ENCODE data around the gene HIGD1B. TPM values are rescaled to one million over a fixed set of nuclear protein-coding genes. Genes with fewer than 3 reads are reported as not detected.

HIGD1B gene
- total RNA-seq: 10 to 100 TPM; 12.1 to 23.9 TPM
- polyA plus RNA-seq: 10 to 100 TPM in 1 of 2 donors, 1 to 10 TPM in 1; 3.0 to 25.4 TPM
- long read RNA-seq, donor 1, partial matches to known transcripts: 0 of 4 reads
- long read RNA-seq, donor 1, other reads (novel, unspliced or antisense): 0 of 4 reads
- long read RNA-seq, donor 2, partial matches to known transcripts: 7 of 11 reads
- long read RNA-seq, donor 2, other reads (novel, unspliced or antisense): 0 of 11 reads
- long read RNA-seq, donor 3, partial matches to known transcripts: 12 of 15 reads
- long read RNA-seq, donor 3, other reads (novel, unspliced or antisense): 0 of 15 reads
- long read RNA-seq, donor 4, partial matches to known transcripts: 0 of 4 reads
- long read RNA-seq, donor 4, other reads (novel, unspliced or antisense): 0 of 4 reads
- long read RNA-seq, donor 5, transcript HIGD1B-201 (3 exons, 635 nt): major isoform, 7 of 46 reads
- long read RNA-seq, donor 5, partial matches to known transcripts: 25 of 46 reads
- long read RNA-seq, donor 5, other reads (novel, unspliced or antisense): 11 of 46 reads

DNA sequence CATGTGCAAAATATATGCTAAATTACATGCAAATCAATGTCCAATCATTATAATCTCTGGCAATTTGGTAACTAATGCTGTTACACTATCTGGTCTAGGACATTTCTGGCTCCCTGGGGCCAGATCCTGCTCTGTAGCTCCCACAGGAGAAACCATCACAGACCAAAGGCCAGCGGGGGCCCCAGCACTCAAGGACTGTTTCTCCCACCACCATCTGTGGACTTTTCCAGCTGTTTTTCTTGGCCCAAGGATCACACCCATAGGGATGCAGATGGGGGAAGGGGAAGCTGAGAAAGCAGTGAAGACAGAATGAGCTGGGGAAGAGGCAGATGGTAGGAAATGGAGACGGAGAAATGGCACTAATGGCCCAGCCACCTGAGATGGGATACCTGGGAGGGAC, at the start of gene HIGD1B:
HIGD1B (plus strand) TSS at position 298 of the 400 bp plus-strand sequence. CDS start 270 bp downstream, outside the sequence.
- Histone ChIP-seq H3K9me3 (ENCODE audit: control insufficient read depth in 4 of 4, insufficient read depth in 3 of 4, low read length in 3 of 4) (no peaks in the 10 kb centered on the region), H3K27me3 (ENCODE audit: control insufficient read depth in 3 of 3, insufficient read depth in 3 of 3, low read length in 2 of 3) (no peaks in the 10 kb centered on the region), H3K36me3 (ENCODE audit: control insufficient read depth in 4 of 4, insufficient read depth in 4 of 4, low read length in 4 of 4) (peaks cover 5 to 21% (median 12%) of the 10 kb centered on the region in 4 donors), H3K27ac (ENCODE audit: low read depth in 1 of 2, low read length in 1 of 2) (no peak within 1 kb of the TSS), H3K4me3 (no peak within 1 kb of the TSS), H3K4me1 (ENCODE audit: control insufficient read depth in 5 of 5, insufficient read depth in 5 of 5, low read length in 5 of 5) (peaks cover 0 to 21% (median 5%) of the 10 kb centered on the region in 5 donors), H3K9ac (ENCODE audit: insufficient read depth in 1 of 2, low read length in 2 of 2) (no peak within 1 kb of the TSS)
- DNase-seq (peak; percentile 29 to 74 (median 57)), ATAC-seq (ENCODE audit: insufficient read depth, low FRiP score) (no peak)
- 84% methylated on average over 2 of the region's 2 CpGs for WGBS, 2 donors
- TF ChIP-seq, protein P1, sequence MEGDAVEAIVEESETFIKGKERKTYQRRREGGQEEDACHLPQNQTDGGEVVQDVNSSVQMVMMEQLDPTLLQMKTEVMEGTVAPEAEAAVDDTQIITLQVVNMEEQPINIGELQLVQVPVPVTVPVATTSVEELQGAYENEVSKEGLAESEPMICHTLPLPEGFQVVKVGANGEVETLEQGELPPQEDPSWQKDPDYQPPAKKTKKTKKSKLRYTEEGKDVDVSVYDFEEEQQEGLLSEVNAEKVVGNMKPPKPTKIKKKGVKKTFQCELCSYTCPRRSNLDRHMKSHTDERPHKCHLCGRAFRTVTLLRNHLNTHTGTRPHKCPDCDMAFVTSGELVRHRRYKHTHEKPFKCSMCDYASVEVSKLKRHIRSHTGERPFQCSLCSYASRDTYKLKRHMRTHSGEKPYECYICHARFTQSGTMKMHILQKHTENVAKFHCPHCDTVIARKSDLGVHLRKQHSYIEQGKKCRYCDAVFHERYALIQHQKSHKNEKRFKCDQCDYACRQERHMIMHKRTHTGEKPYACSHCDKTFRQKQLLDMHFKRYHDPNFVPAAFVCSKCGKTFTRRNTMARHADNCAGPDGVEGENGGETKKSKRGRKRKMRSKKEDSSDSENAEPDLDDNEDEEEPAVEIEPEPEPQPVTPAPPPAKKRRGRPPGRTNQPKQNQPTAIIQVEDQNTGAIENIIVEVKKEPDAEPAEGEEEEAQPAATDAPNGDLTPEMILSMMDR (IDR thresholded peaks at IDR 0.05; ENCODE audit: control extremely low read depth, extremely low read depth): no peak

DNA sequence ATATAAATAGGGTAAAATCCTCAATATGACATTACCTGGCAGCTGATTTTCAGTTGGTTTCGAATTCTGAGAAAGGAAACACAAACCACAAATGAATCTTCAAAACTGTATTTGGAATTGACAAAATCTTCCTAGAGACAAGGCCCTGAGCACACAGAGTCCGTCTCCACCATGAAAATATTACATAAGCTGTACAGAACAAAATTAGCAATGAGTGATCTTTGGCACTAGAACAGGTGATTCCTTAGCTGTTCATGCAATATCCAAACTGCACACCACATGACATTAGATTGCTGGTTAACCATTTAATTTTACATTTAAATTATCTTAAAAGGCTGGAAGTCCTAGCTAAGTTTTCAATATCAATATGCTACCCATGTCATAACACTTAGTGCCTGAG, 49.3 kb upstream of the HIGD1B start:
- H3K9me3 ChIP-seq (ENCODE audit: control insufficient read depth in 4 of 4, insufficient read depth in 3 of 4, low read length in 3 of 4): no peaks in the 10 kb centered on the region
- WGBS, 2 donors: 73 to 75% methylated on average over 2 of the region's 2 CpGs
- peaks cover 0 to 18% (median 5%) of the 10 kb centered on the region in 5 donors for H3K4me1 ChIP-seq (ENCODE audit: control insufficient read depth in 5 of 5, insufficient read depth in 5 of 5, low read length in 5 of 5)
- peak overlapping the region in 1 of 2 donors; percentile 72 for H3K27ac ChIP-seq (ENCODE audit: low read depth in 1 of 2, low read length in 1 of 2)
- H3K27me3 ChIP-seq (ENCODE audit: control insufficient read depth in 3 of 3, insufficient read depth in 3 of 3, low read length in 2 of 3): no peaks in the 10 kb centered on the region
- TF ChIP-seq, protein P1 (IDR thresholded peaks at IDR 0.05; ENCODE audit: control extremely low read depth, extremely low read depth): no peak
- H3K36me3 ChIP-seq (ENCODE audit: control insufficient read depth in 4 of 4, insufficient read depth in 4 of 4, low read length in 4 of 4): peaks cover 1 to 17% (median 11%) of the 10 kb centered on the region in 4 donors
- no peak overlapping the region for H3K9ac ChIP-seq (ENCODE audit: insufficient read depth in 1 of 2, low read length in 2 of 2)
- no peak for DNase-seq
- H3K4me3 ChIP-seq: no peak overlapping the region
- no peak for ATAC-seq (ENCODE audit: insufficient read depth, low FRiP score)

DNA sequence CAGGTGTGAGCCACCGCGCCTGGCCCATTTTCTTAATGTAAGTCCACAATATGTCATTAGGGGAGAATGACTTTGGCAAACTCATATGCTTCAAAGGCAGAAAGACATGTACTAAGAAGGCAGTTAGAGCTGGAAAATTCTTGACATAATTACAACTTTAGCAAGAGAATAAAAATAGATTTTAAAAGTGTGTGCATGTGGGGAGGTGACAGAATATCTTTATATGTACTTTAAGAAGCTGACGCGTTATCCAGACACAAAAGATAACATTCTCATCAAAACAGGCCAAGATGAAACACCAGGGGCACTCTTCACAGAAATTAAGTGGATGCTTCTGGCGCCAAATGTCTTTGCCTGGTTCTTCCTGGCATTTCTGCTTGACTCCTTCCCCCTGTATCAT, 45.8 kb upstream of the HIGD1B start:
- 90 to 93% methylated on average over 5 of the region's 5 CpGs for WGBS, 2 donors
- no peak for ATAC-seq (ENCODE audit: insufficient read depth, low FRiP score)
- DNase-seq: no peak
- TF ChIP-seq, protein P1 (IDR thresholded peaks at IDR 0.05; ENCODE audit: control extremely low read depth, extremely low read depth): no peak
- Histone ChIP-seq H3K9ac (ENCODE audit: insufficient read depth in 1 of 2, low read length in 2 of 2) (no peak overlapping the region), H3K4me3 (no peak overlapping the region), H3K36me3 (ENCODE audit: control insufficient read depth in 4 of 4, insufficient read depth in 4 of 4, low read length in 4 of 4) (peaks cover 1 to 35% (median 22%) of the 10 kb centered on the region in 4 donors), H3K27ac (ENCODE audit: low read depth in 1 of 2, low read length in 1 of 2) (peak overlapping the region in 1 of 2 donors; percentile 72), H3K9me3 (ENCODE audit: control insufficient read depth in 4 of 4, insufficient read depth in 3 of 4, low read length in 3 of 4) (no peaks in the 10 kb centered on the region), H3K4me1 (ENCODE audit: control insufficient read depth in 5 of 5, insufficient read depth in 5 of 5, low read length in 5 of 5) (peaks cover 0 to 13% (median 0%) of the 10 kb centered on the region in 5 donors), H3K27me3 (ENCODE audit: control insufficient read depth in 3 of 3, insufficient read depth in 3 of 3, low read length in 2 of 3) (no peaks in the 10 kb centered on the region)

Data from lung (tissue), 16 donors.